Measurements from ENCODE around the gene GREM1.

Gene GREM1

GRCh38 chr15:32704395-32704981 lies 13.3 kb upstream of the GREM1 start:
- TF ChIP-seq, protein P1, sequence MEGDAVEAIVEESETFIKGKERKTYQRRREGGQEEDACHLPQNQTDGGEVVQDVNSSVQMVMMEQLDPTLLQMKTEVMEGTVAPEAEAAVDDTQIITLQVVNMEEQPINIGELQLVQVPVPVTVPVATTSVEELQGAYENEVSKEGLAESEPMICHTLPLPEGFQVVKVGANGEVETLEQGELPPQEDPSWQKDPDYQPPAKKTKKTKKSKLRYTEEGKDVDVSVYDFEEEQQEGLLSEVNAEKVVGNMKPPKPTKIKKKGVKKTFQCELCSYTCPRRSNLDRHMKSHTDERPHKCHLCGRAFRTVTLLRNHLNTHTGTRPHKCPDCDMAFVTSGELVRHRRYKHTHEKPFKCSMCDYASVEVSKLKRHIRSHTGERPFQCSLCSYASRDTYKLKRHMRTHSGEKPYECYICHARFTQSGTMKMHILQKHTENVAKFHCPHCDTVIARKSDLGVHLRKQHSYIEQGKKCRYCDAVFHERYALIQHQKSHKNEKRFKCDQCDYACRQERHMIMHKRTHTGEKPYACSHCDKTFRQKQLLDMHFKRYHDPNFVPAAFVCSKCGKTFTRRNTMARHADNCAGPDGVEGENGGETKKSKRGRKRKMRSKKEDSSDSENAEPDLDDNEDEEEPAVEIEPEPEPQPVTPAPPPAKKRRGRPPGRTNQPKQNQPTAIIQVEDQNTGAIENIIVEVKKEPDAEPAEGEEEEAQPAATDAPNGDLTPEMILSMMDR (IDR thresholded peaks at IDR 0.05; ENCODE audit: control extremely low read depth, extremely low read depth, low read depth, missing control alignments), result no peak
- DNase-seq (ENCODE audit: extremely low spot score), result no peak
- CTCF ChIA-PET, result interaction anchor here (0.9 to 2.1 kb wide), 4 partner anchors 18 to 996 kb away, joined by 3 to 4 read pairs (median 3); no protein-coding TSS in a partner anchor
- POLR2A ChIA-PET, result no interaction called here

DNA sequence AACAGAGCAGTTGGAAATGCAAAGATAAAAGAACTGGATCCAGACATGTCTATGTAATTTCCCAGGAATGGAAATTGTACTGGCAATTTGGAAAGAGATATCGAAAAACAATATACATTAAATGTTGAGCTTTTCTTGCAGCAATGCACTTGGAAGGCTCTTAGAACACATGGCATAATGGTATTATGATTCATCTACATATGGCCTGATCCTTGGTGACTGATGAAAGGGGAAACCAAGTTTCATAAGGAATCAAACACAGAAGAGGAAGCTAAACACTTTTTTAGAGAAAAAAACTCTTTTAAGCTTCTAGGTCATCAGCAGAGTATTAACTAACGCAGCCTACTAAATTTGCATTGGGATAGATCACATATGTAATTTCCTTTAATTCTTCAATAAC lies 12.4 kb upstream of the GREM1 start:
- CTCF ChIA-PET, result interaction anchor here (0.9 to 2.1 kb wide), 4 partner anchors 11 to 995 kb away, joined by 3 to 4 read pairs (median 3); no protein-coding TSS in a partner anchor
- POLR2A ChIA-PET, result no interaction called here
- no peak for DNase-seq (ENCODE audit: extremely low spot score)
- TF ChIP-seq, protein P1 (IDR thresholded peaks at IDR 0.05; ENCODE audit: control extremely low read depth, extremely low read depth, low read depth, missing control alignments), result no peak

DNA sequence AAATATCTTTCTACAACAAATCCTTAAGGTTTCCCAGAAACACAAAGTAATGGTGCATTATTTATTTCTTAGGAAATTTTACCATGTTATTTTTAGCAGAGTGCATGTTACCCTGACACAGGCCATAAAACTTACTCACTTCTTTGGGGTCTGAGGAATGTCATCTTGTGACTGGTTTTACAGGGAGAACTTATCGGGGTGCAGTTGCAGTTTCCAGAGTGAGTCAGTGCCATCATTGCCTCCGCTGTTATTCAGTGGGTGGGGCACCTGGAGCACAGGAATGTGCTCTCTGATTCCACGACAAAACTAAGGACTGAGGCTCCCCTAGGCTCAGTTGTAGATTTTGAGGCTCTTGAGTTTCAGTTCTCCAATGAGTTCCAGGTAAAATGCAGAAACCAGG lies 11.1 kb upstream of the GREM1 start:
- CTCF ChIA-PET, result interaction anchor here (0.8 to 2.1 kb wide), 2 partner anchors 26 to 44 kb away, joined by 3 to 4 read pairs; no protein-coding TSS in a partner anchor
- DNase-seq (ENCODE audit: extremely low spot score), result no peak
- TF ChIP-seq, protein P1 (IDR thresholded peaks at IDR 0.05; ENCODE audit: control extremely low read depth, extremely low read depth, low read depth, missing control alignments), result no peak
- POLR2A ChIA-PET, result no interaction called here

GRCh38 chr15:32707436-32707835 lies 10.4 kb upstream of the GREM1 start:
- POLR2A ChIA-PET, result no interaction called here
- DNase-seq (ENCODE audit: extremely low spot score), result no peak
- TF ChIP-seq, protein P1 (IDR thresholded peaks at IDR 0.05; ENCODE audit: control extremely low read depth, extremely low read depth, low read depth, missing control alignments), result no peak
- CTCF ChIA-PET, result no interaction called here

- POLR2A ChIA-PET, result no interaction called here
- CTCF ChIA-PET, result interaction anchor here (0.7 kb wide), 1 partner anchor 47 kb away, joined by 3 read pairs; no protein-coding TSS in a partner anchor
- no peak for DNase-seq (ENCODE audit: extremely low spot score)
- TF ChIP-seq, protein P1 (IDR thresholded peaks at IDR 0.05; ENCODE audit: control extremely low read depth, extremely low read depth, low read depth, missing control alignments), result no peak
Measured at GRCh38 chr15:32709295-32710033, 8.3 kb upstream of the GREM1 start.

DNA sequence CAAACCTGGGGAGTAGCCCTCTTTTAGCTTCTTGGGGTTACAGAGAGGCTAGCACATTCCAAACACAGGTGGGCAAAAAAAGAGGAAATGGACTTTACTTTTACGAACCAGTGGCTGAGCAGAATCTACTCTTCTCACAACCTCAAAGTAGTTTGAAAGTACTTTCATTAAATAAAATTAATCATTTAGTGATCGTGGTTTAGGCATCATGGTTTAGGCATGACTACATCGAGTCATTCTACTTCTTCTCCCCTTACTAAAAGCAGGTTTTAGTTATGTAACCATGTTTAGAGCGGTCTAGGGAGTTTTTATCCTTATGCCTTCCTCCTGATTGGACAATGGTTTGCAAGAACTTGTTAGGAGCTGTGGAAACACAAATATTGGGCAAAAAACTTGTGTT lies 2.5 kb upstream of the GREM1 start:
- ChIA-PET POLR2A (no interaction called here), CTCF (interaction anchor here (1.5 kb wide), 1 partner anchor 10 kb away, joined by 3 read pairs; no protein-coding TSS in a partner anchor)
- DNase-seq (ENCODE audit: extremely low spot score), result no peak

More for the DNA sequence above, 2.5 kb upstream of the GREM1 start:
- TF ChIP-seq, protein P1 (IDR thresholded peaks at IDR 0.05; ENCODE audit: control extremely low read depth, extremely low read depth, low read depth, missing control alignments), result no peak
